ENCODE results near the gene LRCOL1. TPM values are rescaled to one million over a fixed set of nuclear protein-coding genes. Genes with fewer than 3 reads are reported as not detected.

The LRCOL1 gene
- total and polyA plus RNA-seq, 2 experiments from 2014 or later: 1.7 TPM; not detected in 1

DNA sequence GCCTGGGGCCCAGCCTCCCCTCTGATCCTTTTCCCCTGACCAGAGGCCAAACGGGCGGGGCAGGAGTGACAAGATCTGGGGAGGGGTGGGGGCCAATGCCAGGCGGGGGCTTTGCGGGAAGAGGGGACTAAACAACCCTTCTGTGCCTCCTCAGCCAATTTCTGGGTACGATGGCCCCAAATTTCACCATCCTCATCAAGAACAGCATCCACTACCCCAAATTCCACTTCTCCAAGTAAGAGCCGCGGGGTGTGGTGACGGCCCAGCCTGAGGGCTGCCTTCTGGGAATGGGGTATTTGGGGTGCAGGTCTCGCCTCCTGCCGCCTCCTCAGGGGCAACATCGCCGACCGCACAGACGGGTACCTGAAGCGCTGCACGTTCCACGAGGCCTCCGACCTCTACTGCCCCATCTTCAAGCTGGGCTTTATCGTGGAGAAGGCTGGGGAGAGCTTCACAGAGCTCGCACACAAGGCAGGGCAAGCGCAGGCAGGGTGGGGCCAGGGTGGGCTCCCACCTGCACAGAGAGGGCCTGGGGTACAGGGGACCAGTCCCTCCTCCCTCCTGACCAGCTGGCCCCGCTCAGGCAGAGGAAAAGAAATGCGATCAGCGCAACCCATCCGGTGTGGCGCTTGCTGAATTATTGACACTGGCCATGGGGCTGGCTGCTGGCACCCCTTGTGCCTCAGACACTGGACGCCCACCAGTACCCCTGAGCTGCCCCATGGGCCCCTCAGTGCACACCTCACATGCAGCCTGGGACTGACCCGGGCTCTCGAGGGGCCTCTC lies 9.9 kb upstream of the LRCOL1 start:
- no peak overlapping the region for H3K27ac ChIP-seq (ENCODE audit: low read depth)
- no peak overlapping the region for H3K4me3 Mint-ChIP-seq

DNA sequence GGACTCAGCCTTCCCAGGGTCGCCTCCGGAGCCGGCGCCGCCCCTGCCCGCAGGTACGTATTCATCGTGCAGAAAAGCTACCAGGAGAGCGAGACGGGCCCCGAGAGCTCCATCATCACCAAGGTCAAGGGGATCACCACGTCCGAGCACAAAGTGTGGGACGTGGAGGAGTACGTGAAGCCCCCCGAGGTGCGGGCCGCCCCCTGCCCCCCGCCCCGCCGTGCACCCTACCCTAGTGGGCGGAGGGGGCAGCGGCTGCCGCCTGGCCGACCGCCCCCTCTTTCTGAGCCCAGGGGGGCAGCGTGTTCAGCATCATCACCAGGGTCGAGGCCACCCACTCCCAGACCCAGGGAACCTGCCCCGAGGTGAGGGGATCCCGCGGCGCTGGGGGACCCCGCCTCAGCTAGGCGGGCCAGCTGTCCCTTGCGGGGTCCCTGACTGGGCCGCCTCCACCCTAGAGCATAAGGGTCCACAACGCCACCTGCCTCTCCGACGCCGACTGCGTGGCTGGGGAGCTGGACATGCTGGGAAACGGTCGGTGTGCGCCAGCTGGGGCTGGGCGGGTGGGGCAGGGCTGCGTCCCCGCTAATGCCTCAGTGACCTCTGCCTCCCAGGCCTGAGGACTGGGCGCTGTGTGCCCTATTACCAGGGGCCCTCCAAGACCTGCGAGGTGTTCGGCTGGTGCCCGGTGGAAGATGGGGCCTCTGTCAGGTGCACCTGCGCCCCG lies 9.2 kb upstream of the LRCOL1 start:
- H4K20me1 ChIP-seq (replicated peaks; ENCODE audit: insufficient read depth): 0 out of 2 replicates have a peak, but pooled peaks cover 6% of the 10 kb centered on the region
- TF ChIP-seq REST (IDR thresholded peaks at IDR 0.05; ENCODE audit: unreplicated experiment) (no peak), EZH2 (IDR thresholded peaks at IDR 0.05; ENCODE audit: low read depth, unreplicated experiment) (peak; percentile 50)
- 0 out of 2 replicates have a peak, but pooled peaks cover 3% of the 10 kb centered on the region for H3F3A ChIP-seq (replicated peaks; ENCODE audit: low read depth)
- Mint-ChIP-seq H3K4me3 (no peak overlapping the region), H3K27me3 (ENCODE audit: insufficient read depth, low read depth, poor library complexity) (peaks cover 51% of the 10 kb centered on the region), H3K9me3 (peaks cover 30% of the 10 kb centered on the region), H3K36me3 (ENCODE audit: low read depth) (peaks cover 17% of the 10 kb centered on the region), H3K27ac (no peak overlapping the region), H3K4me1 (peaks cover 14% of the 10 kb centered on the region)
- H3K4me1 ChIP-seq (ENCODE audit: insufficient read depth): peaks cover 6% of the 10 kb centered on the region; the same call in 1 of the 2 replicates
- H3K79me2 ChIP-seq (replicated peaks; ENCODE audit: insufficient read depth): no peaks in the 10 kb centered on the region
- no peak overlapping the region for H2AFZ ChIP-seq
- peak overlapping the region; percentile 44 for H3K4me3 ChIP-seq
- DNase-seq (ENCODE audit: low spot score): peak; percentile 46
- peaks cover 53% of the 10 kb centered on the region for H3K27me3 ChIP-seq (ENCODE audit: insufficient read depth)
- H3K9me2 ChIP-seq (ENCODE audit: insufficient read depth): no peaks in the 10 kb centered on the region
- peak overlapping the region; percentile 68 for H3K4me2 ChIP-seq
- H3K36me3 ChIP-seq (ENCODE audit: insufficient read depth): no peaks in the 10 kb centered on the region
- no peak overlapping the region for H3K27ac ChIP-seq (ENCODE audit: low read depth)
- peak; percentile 10 for ATAC-seq

More for the DNA sequence above, 9.9 kb upstream of the LRCOL1 start:
- Mint-ChIP-seq H3K36me3 (ENCODE audit: low read depth) (peaks cover 21% of the 10 kb centered on the region), H3K27me3 (ENCODE audit: insufficient read depth, low read depth, poor library complexity) (peaks cover 48% of the 10 kb centered on the region), H3K27ac (no peak overlapping the region), H3K4me1 (peaks cover 14% of the 10 kb centered on the region), H3K9me3 (peaks cover 26% of the 10 kb centered on the region)
- Histone ChIP-seq H3K9me2 (ENCODE audit: insufficient read depth) (no peaks in the 10 kb centered on the region), H3K27me3 (ENCODE audit: insufficient read depth) (peaks cover 47% of the 10 kb centered on the region), H3K4me3 (no peak overlapping the region), H3K36me3 (ENCODE audit: insufficient read depth) (no peaks in the 10 kb centered on the region), H3K4me2 (no peak overlapping the region), H3K79me2 (replicated peaks; ENCODE audit: insufficient read depth) (no peaks in the 10 kb centered on the region), H4K20me1 (replicated peaks; ENCODE audit: insufficient read depth) (0 out of 2 replicates have a peak, but pooled peaks cover 6% of the 10 kb centered on the region), H3K4me1 (ENCODE audit: insufficient read depth) (peaks cover 6% of the 10 kb centered on the region; the same call in 1 of the 2 replicates), H3F3A (replicated peaks; ENCODE audit: low read depth) (0 out of 2 replicates have a peak, but pooled peaks cover 3% of the 10 kb centered on the region), H2AFZ (no peak overlapping the region)
- DNase-seq (ENCODE audit: low spot score) (no peak), ATAC-seq (no peak; the same call in 2 of the 3 replicates)
- TF ChIP-seq, protein P1, sequence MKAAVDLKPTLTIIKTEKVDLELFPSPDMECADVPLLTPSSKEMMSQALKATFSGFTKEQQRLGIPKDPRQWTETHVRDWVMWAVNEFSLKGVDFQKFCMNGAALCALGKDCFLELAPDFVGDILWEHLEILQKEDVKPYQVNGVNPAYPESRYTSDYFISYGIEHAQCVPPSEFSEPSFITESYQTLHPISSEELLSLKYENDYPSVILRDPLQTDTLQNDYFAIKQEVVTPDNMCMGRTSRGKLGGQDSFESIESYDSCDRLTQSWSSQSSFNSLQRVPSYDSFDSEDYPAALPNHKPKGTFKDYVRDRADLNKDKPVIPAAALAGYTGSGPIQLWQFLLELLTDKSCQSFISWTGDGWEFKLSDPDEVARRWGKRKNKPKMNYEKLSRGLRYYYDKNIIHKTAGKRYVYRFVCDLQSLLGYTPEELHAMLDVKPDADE (IDR thresholded peaks at IDR 0.05): no peak
- TF ChIP-seq ZNF331 (CRISPR knock-in tag; IDR thresholded peaks at IDR 0.05; ENCODE audit: low read depth) (no peak), NANOG (IDR thresholded peaks at IDR 0.05; ENCODE audit: borderline replicate concordance) (no peak)
